Measurements from ENCODE around the gene B9D2. TPM values are rescaled to one million over a fixed set of nuclear protein-coding genes. Genes with fewer than 3 reads are reported as not detected.

B9D2 gene
- total RNA-seq, 4 donors from 2014 or later, result 6.4 to 9.3 TPM; not detected in 2

GRCh38 chr19:41352609-41353465 is 11.1 kb downstream of the B9D2 start:
- peak overlapping the region; percentile 67 to 75 (median 71) for H3K4me3 ChIP-seq
- peaks cover 44% of the 10 kb centered on the region for H3K27me3 ChIP-seq
- in situ Hi-C loops (cut with MboI; ENCODE audit: low pct_ligation_motif_present in 1 of 4, low pct_unique_long_range_greater_than_20kb in 1 of 4, low sequenced_read_pairs in 3 of 4) (no loop called here), intact Hi-C loops (cut with DNase I; ENCODE audit: low total_unique reads) (no loop called here)
- 0 to 4% methylated on average over 5 to 71 of the region's 71 CpGs for WGBS, 2 donors (ENCODE audit: low coverage in 1 of 2)
- no peaks in the 10 kb centered on the region for H3K36me3 ChIP-seq
- H3K9me3 ChIP-seq, result no peaks in the 10 kb centered on the region
- peak overlapping the region; percentile 87 to 90 (median 88) for H3K27ac ChIP-seq
- H3K4me1 ChIP-seq, result peaks cover 5 to 49% (median 34%) of the 10 kb centered on the region in 4 donors
- TF ChIP-seq POLR2AphosphoS5 (IDR thresholded peaks at IDR 0.05), result peak in 1 of 3 donors; percentile 15
- TF ChIP-seq CTCF (IDR thresholded peaks at IDR 0.05), result peak in 4 of 5 experiments; percentile 10 to 40 (median 34)
- no peak for TF ChIP-seq EP300 (IDR thresholded peaks at IDR 0.05; ENCODE audit: low read depth)
- TF ChIP-seq POLR2A (IDR thresholded peaks at IDR 0.05), result no peak
- peak; percentile 78 for DNase-seq

- TF ChIP-seq POLR2A (IDR thresholded peaks at IDR 0.05), result no peak
- no peak for TF ChIP-seq CTCF (IDR thresholded peaks at IDR 0.05)
- TF ChIP-seq EP300 (IDR thresholded peaks at IDR 0.05; ENCODE audit: low read depth), result no peak
- TF ChIP-seq POLR2AphosphoS5 (IDR thresholded peaks at IDR 0.05), result no peak
- no peak for DNase-seq
- H3K4me3 ChIP-seq, result peak overlapping the region; percentile 67 to 75 (median 71)
- WGBS, 2 donors (ENCODE audit: low coverage in 1 of 2), result 0 to 3% methylated on average over 1 to 12 of the region's 12 CpGs
- in situ Hi-C loops (cut with MboI; ENCODE audit: low pct_ligation_motif_present in 1 of 4, low pct_unique_long_range_greater_than_20kb in 1 of 4, low sequenced_read_pairs in 3 of 4) (no loop called here), intact Hi-C loops (cut with DNase I; ENCODE audit: low total_unique reads) (no loop called here)
- peaks cover 5 to 49% (median 34%) of the 10 kb centered on the region in 4 donors for H3K4me1 ChIP-seq
- no peaks in the 10 kb centered on the region for H3K36me3 ChIP-seq
- no peaks in the 10 kb centered on the region for H3K9me3 ChIP-seq
- H3K27me3 ChIP-seq, result peaks cover 44% of the 10 kb centered on the region
- H3K27ac ChIP-seq, result peak overlapping the region; percentile 87 to 90 (median 88)
Observed at GRCh38 chr19:41352279-41352608, 11.7 kb downstream of the B9D2 start.

GRCh38 chr19:41351339-41352245 is 12.4 kb downstream of the B9D2 start:
- peaks cover 44% of the 10 kb centered on the region for H3K27me3 ChIP-seq
- H3K27ac ChIP-seq, result peak overlapping the region; percentile 87 to 90 (median 88)
- 0% methylated on average over 14 to 56 of the region's 58 CpGs for WGBS, 2 donors (ENCODE audit: low coverage in 1 of 2)
- H3K9me3 ChIP-seq, result no peaks in the 10 kb centered on the region
- H3K36me3 ChIP-seq, result no peaks in the 10 kb centered on the region
- H3K4me3 ChIP-seq, result peak overlapping the region; percentile 67 to 75 (median 71)
- peaks cover 5 to 49% (median 34%) of the 10 kb centered on the region in 4 donors for H3K4me1 ChIP-seq
- DNase-seq, result peak; percentile 79
- in situ Hi-C loops (cut with MboI; ENCODE audit: low pct_ligation_motif_present in 1 of 4, low pct_unique_long_range_greater_than_20kb in 1 of 4, low sequenced_read_pairs in 3 of 4) (no loop called here), intact Hi-C loops (cut with DNase I; ENCODE audit: low total_unique reads) (no loop called here)
- no peak for TF ChIP-seq EP300 (IDR thresholded peaks at IDR 0.05; ENCODE audit: low read depth)
- TF ChIP-seq POLR2AphosphoS5 (IDR thresholded peaks at IDR 0.05), result peak in 2 of 3 donors; percentile 35 to 67
- no peak for TF ChIP-seq CTCF (IDR thresholded peaks at IDR 0.05)
- TF ChIP-seq POLR2A (IDR thresholded peaks at IDR 0.05), result peak; percentile 49

All from transverse colon (tissue), 4 donors.